GM12873 (cell line): ENCODE results near the gene CENATAC.
A peak's percentile ranks its signal among the peaks of the same experiment; 100 is the strongest.

Experiments used
- CTCF ChIP-seq: IDR thresholded peaks from 2 replicates; pipeline ENCODE4 v1.5.1; 2012; ENCODE audit warnings: low read depth, mild to moderate bottlenecking, moderate library complexity, low read length, control low read depth; ENCODE audit not compliant: insufficient read depth; ENCODE audit errors: missing control alignments

Gene CENATAC

DNA sequence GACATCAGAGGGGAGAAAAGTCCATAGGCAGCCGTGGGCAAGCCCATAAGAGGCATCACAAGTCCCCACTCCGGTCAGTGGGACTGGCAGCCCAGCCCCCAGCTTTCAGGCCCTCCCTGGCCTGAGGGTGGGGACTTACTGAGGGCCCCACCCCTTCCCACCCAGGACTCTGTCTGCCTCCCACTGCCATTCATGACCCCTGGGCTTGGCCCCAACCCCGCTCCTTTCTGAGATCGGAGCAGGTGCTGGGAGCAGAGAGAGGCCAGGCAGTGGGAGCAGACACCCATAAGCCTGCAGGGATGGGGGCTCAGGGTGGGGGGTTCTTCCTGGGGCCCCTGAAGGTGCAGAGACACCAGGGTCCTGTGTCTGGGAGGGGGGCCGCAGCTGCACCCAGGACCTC lies 36.7 kb upstream of the CENATAC start:
- TF ChIP-seq CTCF, result no peak

- TF ChIP-seq CTCF, result no peak
Measured at GRCh38 chr11:118961591-118961990, 36.3 kb upstream of the CENATAC start.

GRCh38 chr11:118971646-118972045 lies 26.3 kb upstream of the CENATAC start, which contains the start of gene FOXR1:
TSS of gene FOXR1 (plus strand) at chr11:118971761. CDS start at chr11:118971932, 171 bp downstream.
- no peak for TF ChIP-seq CTCF

DNA sequence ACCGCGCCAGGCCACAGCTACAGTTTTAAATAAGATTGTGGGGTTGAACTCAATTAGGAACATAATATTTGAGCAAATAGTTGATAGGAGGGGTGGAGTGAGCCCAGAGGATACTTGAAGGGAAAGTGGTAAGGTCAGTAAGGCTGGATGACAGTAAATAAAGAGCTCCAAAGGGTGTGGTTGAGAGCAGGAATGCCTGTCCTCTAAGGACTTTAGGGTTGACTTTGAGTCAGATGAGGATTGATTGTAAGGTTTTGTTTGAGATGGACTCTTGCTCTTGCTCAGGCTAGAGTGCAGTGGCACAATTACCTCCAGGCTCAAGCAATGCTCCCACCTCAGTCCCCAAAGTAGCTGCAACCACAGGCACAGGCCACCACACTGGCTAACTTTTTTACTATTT lies 24.0 kb upstream of the CENATAC start:
- no peak for TF ChIP-seq CTCF

DNA sequence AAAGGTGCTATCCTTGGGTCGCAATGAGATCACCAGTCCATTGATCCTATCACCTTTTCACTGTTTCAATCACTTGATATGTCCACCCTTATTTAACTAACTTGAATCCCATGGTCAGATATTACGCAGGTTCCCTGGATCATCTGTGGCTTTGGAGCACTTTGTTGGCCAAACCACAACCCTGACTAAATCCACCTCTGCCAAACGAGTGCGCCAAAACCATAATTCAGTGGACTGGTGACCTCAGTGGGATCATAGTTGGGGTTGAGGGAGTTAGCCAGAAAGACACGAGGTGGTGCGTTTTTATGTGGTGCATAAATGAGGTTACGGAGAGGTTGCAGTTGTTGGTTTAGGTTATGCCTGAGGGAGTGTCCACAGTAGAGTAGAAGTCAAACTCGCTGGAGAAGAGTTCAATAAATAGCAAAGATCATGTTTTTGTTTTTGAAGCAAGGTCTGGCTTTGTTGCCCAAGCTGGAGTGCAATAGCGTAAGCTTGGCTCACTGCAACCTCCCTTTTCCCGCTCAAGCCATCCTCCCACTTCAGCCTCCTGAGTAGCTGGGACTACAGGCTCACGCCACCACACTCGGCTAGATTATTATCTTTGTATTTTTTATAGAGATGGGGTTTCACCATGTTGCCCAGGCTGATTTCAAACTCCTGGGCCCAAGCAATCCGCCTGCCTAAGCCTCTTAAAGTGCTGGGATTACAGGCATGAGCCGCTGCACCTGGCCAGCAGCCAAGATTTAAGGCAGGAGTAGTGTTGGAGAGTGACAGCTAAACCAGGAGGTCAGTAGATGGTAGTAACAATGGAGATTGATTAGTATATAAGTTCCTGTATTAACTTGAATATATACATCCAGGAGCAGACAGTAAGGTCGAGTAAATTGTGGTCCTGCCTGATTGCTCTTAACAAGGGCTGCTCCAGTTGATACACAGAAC lies 21.9 kb upstream of the CENATAC start:
- TF ChIP-seq CTCF, result no peak

GRCh38 chr11:118979434-118979833 lies 18.5 kb upstream of the CENATAC start:
- peak; percentile 25 for TF ChIP-seq CTCF

DNA sequence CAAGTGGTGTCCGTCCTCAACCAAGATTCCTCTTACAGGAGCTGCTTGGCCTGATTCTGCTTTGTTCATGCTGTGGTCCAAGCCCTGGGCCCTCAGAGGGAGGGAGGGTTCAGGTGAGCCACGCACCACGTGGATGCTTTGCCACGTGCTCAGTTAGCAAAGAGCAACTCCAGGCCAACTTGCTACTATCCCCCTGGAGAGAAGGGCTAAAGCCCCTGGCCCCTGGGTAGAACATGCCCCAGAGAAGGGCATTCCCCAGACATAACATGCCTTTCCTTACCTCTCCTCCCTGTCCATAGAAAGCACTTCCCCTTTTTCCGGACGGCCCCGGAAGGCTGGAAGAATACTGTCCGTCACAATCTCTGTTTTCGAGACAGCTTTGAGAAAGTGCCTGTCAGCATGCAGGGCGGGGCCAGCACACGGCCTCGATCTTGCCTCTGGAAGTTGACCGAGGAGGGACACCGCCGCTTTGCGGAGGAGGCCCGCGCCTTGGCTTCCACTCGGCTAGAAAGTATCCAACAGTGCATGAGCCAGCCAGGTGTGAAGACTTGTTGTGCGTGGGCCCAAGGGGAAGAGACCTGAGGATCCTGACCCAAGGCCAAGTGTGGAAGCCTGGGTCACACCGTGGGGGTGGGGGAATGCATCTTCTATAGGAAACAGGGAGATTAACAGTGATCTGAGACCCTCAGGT lies 17.6 kb upstream of the CENATAC start:
- no peak for TF ChIP-seq CTCF
